IgD-negative memory B cell (primary cell): Measurements from ENCODE around the gene PPP2R3B. TPM values are rescaled to one million over a fixed set of nuclear protein-coding genes. Genes with fewer than 3 reads are reported as not detected.

Experiments
- H3K27ac Mint-ChIP-seq, 3 donors: one replicate each; pipeline ENCODE4 v1.8.0; 2020 to 2022; ENCODE audit warnings: mild to moderate bottlenecking in 3 of 3, mixed read lengths in 3 of 3, moderate library complexity in 1 of 3
- H3K27me3 Mint-ChIP-seq: one replicate; pipeline ENCODE4 v1.8.0; 2021; ENCODE audit warnings: mixed read lengths
- H3K36me3 Mint-ChIP-seq: one replicate; pipeline ENCODE4 v1.8.0; 2020; ENCODE audit warnings: mild to moderate bottlenecking, mixed read lengths
- H3K4me1 Mint-ChIP-seq, 3 donors: one replicate each; pipeline ENCODE4 v1.8.0; 2020 to 2022; ENCODE audit warnings: mixed read lengths in 3 of 3, mild to moderate bottlenecking in 1 of 3
- H3K4me3 Mint-ChIP-seq, 4 donors: one replicate each; pipeline ENCODE4 v1.8.0; 2020 to 2022; ENCODE audit warnings: mild to moderate bottlenecking in 4 of 4, mixed read lengths in 4 of 4, moderate library complexity in 3 of 4
- H3K9me3 Mint-ChIP-seq, 3 donors: one replicate each; pipeline ENCODE4 v1.8.0; 2020 to 2021; ENCODE audit warnings: mixed read lengths in 3 of 3, mild to moderate bottlenecking in 1 of 3
- polyA plus RNA-seq: library from polyadenylated mRNA; unstranded; fragments of 300-500 nt; fragmentation: Illumina TruSeq; gene quantifications from one replicate; pipeline ENCODE4 v1.2.3, GENCODE V29; 2021

Gene PPP2R3B
- polyA plus RNA-seq, 1 donor from 2014 or later = 9.2 TPM

DNA sequence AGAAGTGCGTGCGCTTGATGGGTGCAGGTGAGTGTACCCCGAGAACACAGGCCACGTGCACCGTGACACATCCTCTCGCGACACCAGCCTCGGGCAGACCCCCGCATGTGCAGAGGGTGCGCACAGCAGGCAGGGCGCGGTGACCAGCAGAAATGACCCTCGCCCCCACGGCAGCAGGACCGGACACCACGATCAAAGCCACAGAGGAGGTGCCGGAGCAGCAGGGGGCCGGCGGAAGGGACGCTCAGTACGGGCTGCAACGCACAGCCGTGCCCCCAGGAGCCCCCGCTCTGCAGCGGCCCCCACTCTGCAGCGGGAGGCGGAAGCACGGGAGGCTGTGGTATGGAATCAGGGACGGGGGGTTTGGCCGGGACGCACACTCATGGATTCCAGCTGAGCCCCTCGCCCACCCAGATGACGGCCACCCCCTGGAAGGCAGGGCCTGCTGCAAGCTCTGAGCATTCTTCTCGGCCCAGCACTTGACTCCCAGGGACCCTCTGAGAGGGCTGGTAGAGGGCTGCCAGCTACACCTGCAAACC, 17.1 kb downstream of the PPP2R3B start:
- H3K4me3 Mint-ChIP-seq = no peak overlapping the region
- H3K9me3 Mint-ChIP-seq = peaks cover 0 to 2% (median 0%) of the 10 kb centered on the region in 3 donors
- H3K36me3 Mint-ChIP-seq = no peaks in the 10 kb centered on the region
- H3K27me3 Mint-ChIP-seq = peaks cover 24% of the 10 kb centered on the region
- peaks cover 5 to 18% (median 6%) of the 10 kb centered on the region in 3 donors for H3K4me1 Mint-ChIP-seq
- H3K27ac Mint-ChIP-seq = no peak overlapping the region

GRCh38 chrX:368811-369562, 17.7 kb downstream of the PPP2R3B start:
- peak overlapping the region in 1 of 3 donors; percentile 85 for H3K27ac Mint-ChIP-seq

GRCh38 chrX:367866-368265, 18.8 kb downstream of the PPP2R3B start:
- Mint-ChIP-seq H3K4me3 (no peak overlapping the region), H3K36me3 (no peaks in the 10 kb centered on the region)

More at GRCh38 chrX:368811-369562, 17.7 kb downstream of the PPP2R3B start:
- Mint-ChIP-seq H3K4me3 (peak overlapping the region in 1 of 4 donors; percentile 60), H3K4me1 (peaks cover 5 to 13% (median 5%) of the 10 kb centered on the region in 3 donors), H3K9me3 (peaks cover 0 to 2% (median 0%) of the 10 kb centered on the region in 3 donors), H3K27me3 (peaks cover 18% of the 10 kb centered on the region), H3K36me3 (no peaks in the 10 kb centered on the region)

GRCh38 chrX:367349-367748, 19.4 kb downstream of the PPP2R3B start:
- H3K27me3 Mint-ChIP-seq = peaks cover 13% of the 10 kb centered on the region
- no peaks in the 10 kb centered on the region for H3K36me3 Mint-ChIP-seq
- no peak overlapping the region for H3K27ac Mint-ChIP-seq
- H3K4me3 Mint-ChIP-seq = no peak overlapping the region
- H3K9me3 Mint-ChIP-seq = peaks cover 0 to 4% (median 0%) of the 10 kb centered on the region in 3 donors
- H3K4me1 Mint-ChIP-seq = peaks cover 3 to 13% (median 5%) of the 10 kb centered on the region in 3 donors

More at GRCh38 chrX:367866-368265, 18.8 kb downstream of the PPP2R3B start:
- H3K9me3 Mint-ChIP-seq = peaks cover 0 to 2% (median 0%) of the 10 kb centered on the region in 3 donors
- H3K27me3 Mint-ChIP-seq = peaks cover 17% of the 10 kb centered on the region
- no peak overlapping the region for H3K27ac Mint-ChIP-seq
- H3K4me1 Mint-ChIP-seq = peaks cover 5 to 13% (median 5%) of the 10 kb centered on the region in 3 donors

- Mint-ChIP-seq H3K36me3 (peaks cover 8% of the 10 kb centered on the region), H3K4me1 (peaks cover 0 to 7% (median 0%) of the 10 kb centered on the region in 3 donors), H3K27me3 (no peaks in the 10 kb centered on the region), H3K27ac (no peak overlapping the region), H3K4me3 (no peak overlapping the region), H3K9me3 (peaks cover 0 to 7% (median 5%) of the 10 kb centered on the region in 3 donors)
These were observed 22.9 kb downstream of the PPP2R3B start for GRCh38 chrX:363621-364375.

DNA sequence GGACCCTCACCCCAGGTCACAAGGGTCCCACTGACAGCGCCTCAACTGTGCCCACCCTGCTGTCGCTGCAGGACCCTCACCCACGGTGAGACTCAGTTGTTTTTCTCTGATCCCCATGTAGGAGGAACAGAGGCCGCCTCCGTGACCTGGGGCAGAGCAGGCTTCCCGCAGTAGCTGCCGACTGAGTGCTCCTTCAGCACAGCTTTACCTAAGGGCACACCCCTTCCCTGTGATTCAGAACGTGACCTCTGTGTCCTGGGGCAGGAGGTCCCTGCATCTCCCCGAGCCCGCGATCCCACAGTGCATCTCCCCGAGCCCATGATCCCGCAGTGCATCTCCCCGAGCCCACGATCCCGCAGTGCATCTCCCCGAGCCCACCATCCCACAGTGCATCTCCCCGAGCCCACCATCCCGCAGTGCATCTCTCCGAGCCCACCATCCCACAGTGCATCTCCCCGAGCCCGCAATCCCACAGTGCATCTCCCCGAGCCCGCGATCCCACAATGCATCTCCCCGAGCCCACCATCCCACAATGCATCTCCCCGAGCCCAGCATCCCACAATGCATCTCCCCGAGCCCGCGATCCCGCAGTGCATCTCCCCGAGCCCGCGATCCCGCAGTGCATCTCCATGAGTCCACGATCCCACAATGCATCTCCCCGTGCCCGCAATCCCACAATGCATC, 23.6 kb downstream of the PPP2R3B start:
- Mint-ChIP-seq H3K36me3 (peaks cover 8% of the 10 kb centered on the region), H3K27me3 (no peaks in the 10 kb centered on the region), H3K4me3 (no peak overlapping the region), H3K9me3 (peaks cover 0 to 7% (median 5%) of the 10 kb centered on the region in 3 donors), H3K4me1 (peaks cover 0 to 6% (median 0%) of the 10 kb centered on the region in 3 donors), H3K27ac (no peak overlapping the region)

DNA sequence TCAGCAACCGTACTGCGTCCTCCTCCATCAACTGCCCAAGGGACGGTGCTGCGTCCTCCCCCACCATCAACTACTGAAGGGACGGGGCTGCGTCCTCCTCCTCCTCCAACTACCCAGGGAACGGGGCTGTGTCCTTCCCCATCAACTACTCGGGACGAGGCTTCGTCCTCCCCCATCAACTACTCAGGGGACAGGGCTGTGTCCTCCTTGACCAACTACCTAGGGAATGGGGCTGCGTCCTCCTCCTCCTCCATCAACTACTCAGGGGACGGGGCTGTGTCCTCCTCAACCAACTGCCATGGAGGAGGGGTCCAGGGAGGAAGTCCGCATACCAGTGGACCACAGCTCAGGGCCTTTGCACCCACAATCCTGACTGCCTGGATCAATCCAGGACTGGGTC, 24.4 kb downstream of the PPP2R3B start:
- no peaks in the 10 kb centered on the region for H3K27me3 Mint-ChIP-seq
- peaks cover 0 to 1% (median 0%) of the 10 kb centered on the region in 3 donors for H3K4me1 Mint-ChIP-seq
- H3K36me3 Mint-ChIP-seq = peaks cover 8% of the 10 kb centered on the region
- H3K27ac Mint-ChIP-seq = no peak overlapping the region
- peaks cover 0 to 7% (median 5%) of the 10 kb centered on the region in 3 donors for H3K9me3 Mint-ChIP-seq
- H3K4me3 Mint-ChIP-seq = no peak overlapping the region

DNA sequence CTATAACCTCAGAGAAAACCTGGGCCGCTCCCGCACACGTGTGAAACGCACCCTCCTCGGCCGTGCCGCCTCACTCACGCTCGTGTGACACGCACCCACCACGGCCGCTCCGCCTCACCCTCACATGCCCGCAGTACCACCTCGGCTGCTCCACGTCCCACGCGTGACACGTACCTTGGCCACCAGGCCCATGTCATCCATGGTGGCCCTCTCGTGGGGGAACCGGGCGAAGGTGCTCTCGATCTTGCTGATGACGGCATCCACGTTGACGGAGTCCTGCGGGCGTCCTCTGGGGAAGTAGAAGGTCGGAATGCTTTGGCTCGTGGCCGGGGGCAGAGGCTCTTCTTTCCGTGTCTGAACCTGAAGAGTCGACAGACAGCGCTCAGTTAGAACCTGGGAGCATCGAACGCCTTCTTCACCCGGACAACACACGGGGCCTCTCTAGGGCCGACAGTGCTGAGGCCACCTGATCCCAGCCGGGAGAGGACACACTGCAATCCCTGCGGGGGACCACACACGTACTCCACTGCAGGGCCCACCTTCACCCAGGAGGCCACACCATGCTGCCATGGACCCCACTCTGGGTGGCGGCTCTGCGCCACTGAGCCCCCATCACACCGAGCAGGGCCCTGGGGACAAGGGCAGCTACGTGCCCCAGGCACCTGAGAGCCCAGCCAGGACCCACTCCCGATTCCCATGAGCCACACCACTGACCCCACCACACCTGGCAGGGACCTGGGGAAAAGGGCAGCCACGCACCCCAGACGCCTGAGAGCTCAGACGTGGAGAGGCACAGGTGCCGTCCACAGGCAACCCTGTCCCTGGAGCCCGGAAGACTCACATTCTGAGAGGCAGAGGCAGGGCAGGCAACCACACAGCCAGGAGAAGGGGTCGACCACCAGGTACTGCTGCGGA, 25.2 kb downstream of the PPP2R3B start:
- Mint-ChIP-seq H3K4me1 (peaks cover 0 to 2% (median 0%) of the 10 kb centered on the region in 3 donors), H3K4me3 (peak overlapping the region in 1 of 4 donors; percentile 43), H3K9me3 (peaks cover 0 to 7% (median 5%) of the 10 kb centered on the region in 3 donors), H3K36me3 (peaks cover 10% of the 10 kb centered on the region), H3K27ac (no peak overlapping the region), H3K27me3 (no peaks in the 10 kb centered on the region)

DNA sequence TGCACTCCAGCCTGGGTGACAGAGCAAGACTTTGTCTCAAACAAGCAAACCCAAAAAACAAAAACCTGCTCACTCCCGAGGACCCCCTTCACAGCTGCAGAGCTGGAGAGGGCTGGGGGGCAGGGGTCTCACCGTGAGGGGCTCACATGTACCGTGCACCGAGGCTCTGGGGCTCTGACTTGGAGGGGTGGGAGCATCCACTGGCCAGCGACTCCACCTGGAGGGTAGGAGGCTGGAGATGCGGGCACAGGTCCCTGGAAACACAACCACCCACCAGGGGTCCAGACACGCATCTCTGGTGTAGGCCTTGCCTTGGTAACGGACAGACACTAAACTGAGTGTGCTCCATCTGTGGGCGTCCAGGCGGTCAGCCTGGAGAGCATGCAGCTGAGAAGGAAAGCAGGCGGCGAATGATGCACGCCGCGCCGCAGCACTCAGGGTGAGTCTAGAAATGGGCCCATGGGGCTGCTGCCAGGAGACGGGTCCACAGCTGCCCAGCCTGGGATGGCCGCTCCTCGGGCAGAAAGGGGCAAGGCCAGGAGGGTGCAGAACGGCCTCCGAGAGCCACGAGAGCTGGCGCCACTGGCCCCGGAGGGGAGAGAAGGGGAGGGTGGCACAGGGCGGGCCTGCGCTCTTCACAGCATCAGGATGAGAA, 26.1 kb downstream of the PPP2R3B start:
- Mint-ChIP-seq H3K27ac (no peak overlapping the region), H3K36me3 (peaks cover 10% of the 10 kb centered on the region), H3K4me1 (peaks cover 0 to 2% (median 1%) of the 10 kb centered on the region in 3 donors), H3K27me3 (no peaks in the 10 kb centered on the region), H3K4me3 (no peak overlapping the region), H3K9me3 (peaks cover 0 to 7% (median 5%) of the 10 kb centered on the region in 3 donors)

- Mint-ChIP-seq H3K4me1 (peaks cover 0 to 4% (median 2%) of the 10 kb centered on the region in 3 donors), H3K27ac (peak overlapping the region in 1 of 3 donors; percentile 26), H3K36me3 (peaks cover 10% of the 10 kb centered on the region), H3K4me3 (no peak overlapping the region), H3K27me3 (no peaks in the 10 kb centered on the region), H3K9me3 (peaks cover 0 to 7% (median 5%) of the 10 kb centered on the region in 3 donors)
These were observed 28.0 kb downstream of the PPP2R3B start for GRCh38 chrX:358651-359143.

DNA sequence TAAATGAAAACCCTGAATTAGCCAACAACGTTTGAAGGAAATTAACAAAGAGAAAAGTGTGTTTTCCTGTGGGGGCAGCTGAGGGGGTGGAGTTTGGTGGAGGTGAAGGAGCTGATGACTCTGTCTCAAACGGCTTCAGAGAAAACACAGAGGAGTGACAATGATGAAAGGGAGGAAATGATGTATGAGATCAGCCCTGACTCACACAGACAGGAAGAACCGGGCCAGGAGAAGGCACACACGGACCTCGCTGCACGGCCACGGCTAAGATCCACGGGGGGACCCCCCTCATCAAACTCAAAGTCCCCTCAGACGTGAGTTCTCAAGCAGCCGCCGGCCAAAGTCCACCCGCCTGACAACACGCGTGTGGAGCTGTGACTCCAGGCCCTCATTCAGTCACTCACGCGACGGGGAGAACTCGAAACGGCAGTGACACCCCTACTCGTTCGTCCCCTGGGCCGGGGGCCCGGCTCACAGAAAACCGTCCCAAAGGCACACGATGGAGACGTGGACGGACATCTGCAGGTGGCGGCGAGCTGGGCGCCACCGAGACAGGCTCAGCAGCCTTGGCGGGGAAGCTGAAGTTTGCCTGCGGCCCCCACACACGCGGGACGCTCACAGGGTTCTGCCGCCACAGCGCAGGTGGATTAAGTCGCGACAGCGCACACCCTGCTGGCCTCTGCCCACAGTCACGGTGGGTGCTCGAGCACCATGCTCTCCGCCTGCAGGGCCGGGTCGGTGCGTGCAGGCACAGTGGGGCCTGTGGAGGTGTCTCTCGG, 28.8 kb downstream of the PPP2R3B start:
- Mint-ChIP-seq H3K4me3 (no peak overlapping the region), H3K36me3 (peaks cover 10% of the 10 kb centered on the region), H3K27ac (peak overlapping the region in 1 of 3 donors; percentile 76), H3K4me1 (peaks cover 0 to 4% (median 2%) of the 10 kb centered on the region in 3 donors), H3K27me3 (no peaks in the 10 kb centered on the region), H3K9me3 (peaks cover 0 to 7% (median 5%) of the 10 kb centered on the region in 3 donors)

DNA sequence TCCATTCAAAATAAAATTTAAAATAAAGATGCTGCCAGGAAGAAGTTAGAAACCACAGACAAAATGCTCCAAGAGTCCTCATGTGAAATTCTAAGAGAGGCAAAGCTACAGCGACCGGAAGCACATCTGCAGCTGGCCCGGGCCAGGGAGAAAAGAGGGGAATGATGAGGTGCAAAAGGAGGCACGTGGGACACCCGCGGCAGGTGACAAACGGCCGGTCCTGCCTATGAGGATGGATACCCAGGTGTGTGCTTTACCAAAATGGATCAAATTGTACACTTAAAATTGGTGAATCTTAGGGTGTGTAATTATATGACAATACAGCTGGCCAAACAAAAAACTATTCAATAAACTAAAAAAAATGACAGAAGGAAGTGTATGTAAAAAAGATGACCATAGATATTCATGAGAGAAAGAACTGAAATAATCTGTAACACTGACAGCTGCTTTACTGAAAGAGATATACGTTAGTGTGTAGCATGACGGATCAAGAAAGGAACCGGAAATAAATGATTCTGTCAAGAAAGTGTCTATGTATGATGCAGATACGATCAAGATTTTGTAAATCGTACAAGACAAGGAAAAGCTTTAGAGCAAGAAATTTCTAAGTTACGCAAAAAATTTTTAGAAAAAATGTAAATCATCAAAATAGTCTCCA, 29.5 kb downstream of the PPP2R3B start:
- Mint-ChIP-seq H3K9me3 (peaks cover 0 to 7% (median 1%) of the 10 kb centered on the region in 3 donors), H3K27ac (peak overlapping the region in 1 of 3 donors; percentile 76), H3K4me3 (no peak overlapping the region), H3K27me3 (no peaks in the 10 kb centered on the region), H3K36me3 (peaks cover 10% of the 10 kb centered on the region), H3K4me1 (peaks cover 0 to 6% (median 2%) of the 10 kb centered on the region in 3 donors)
